ENCODE results near the gene RNLS. TPM values are rescaled to one million over a fixed set of nuclear protein-coding genes. Genes with fewer than 3 reads are reported as not detected.

RNLS gene
- polyA plus RNA-seq, 1 experiment = 6.1 TPM

GRCh38 chr10:88347597-88348304 is 235.4 kb downstream of the RNLS start:
- no peaks in the 10 kb centered on the region for H3K9me3 ChIP-seq (ENCODE audit: control insufficient read depth, insufficient read depth, low read length)
- ChIA-PET POLR2A (no interaction called here), CTCF (no interaction called here)
- H3K27ac ChIP-seq (ENCODE audit: low read depth, low read length) = no peak overlapping the region
- no peak for TF ChIP-seq CTCF (IDR thresholded peaks at IDR 0.05; ENCODE audit: low read depth, low read length)
- no peak overlapping the region for H3K4me3 ChIP-seq (ENCODE audit: low read depth, low read length)
- DNase-seq (ENCODE audit: low read depth, low spot score) = no peak
- H3K27me3 ChIP-seq (ENCODE audit: control insufficient read depth, insufficient read depth, low read length) = no peaks in the 10 kb centered on the region

- CTCF ChIA-PET = no interaction called here
- DNase-seq (ENCODE audit: low read depth, low spot score) = no peak
Observed at GRCh38 chr10:88347022-88347421, 236.1 kb downstream of the RNLS start.

GRCh38 chr10:88346144-88346977 is 236.8 kb downstream of the RNLS start:
- Histone ChIP-seq H3K27ac (ENCODE audit: low read depth, low read length) (no peak overlapping the region), H3K9me3 (ENCODE audit: control insufficient read depth, insufficient read depth, low read length) (no peaks in the 10 kb centered on the region), H3K27me3 (ENCODE audit: control insufficient read depth, insufficient read depth, low read length) (no peaks in the 10 kb centered on the region), H3K4me3 (ENCODE audit: low read depth, low read length) (no peak overlapping the region)
- no peak for DNase-seq (ENCODE audit: low read depth, low spot score)
- TF ChIP-seq CTCF (IDR thresholded peaks at IDR 0.05; ENCODE audit: low read depth, low read length) = no peak
- ChIA-PET CTCF (no interaction called here), POLR2A (no interaction called here)

More at GRCh38 chr10:88347022-88347421, 236.1 kb downstream of the RNLS start:
- Histone ChIP-seq H3K27me3 (ENCODE audit: control insufficient read depth, insufficient read depth, low read length) (no peaks in the 10 kb centered on the region), H3K9me3 (ENCODE audit: control insufficient read depth, insufficient read depth, low read length) (no peaks in the 10 kb centered on the region), H3K4me3 (ENCODE audit: low read depth, low read length) (no peak overlapping the region), H3K27ac (ENCODE audit: low read depth, low read length) (no peak overlapping the region)
- POLR2A ChIA-PET = no interaction called here
- no peak for TF ChIP-seq CTCF (IDR thresholded peaks at IDR 0.05; ENCODE audit: low read depth, low read length)

- DNase-seq (ENCODE audit: low read depth, low spot score) = no peak
- Histone ChIP-seq H3K27ac (ENCODE audit: low read depth, low read length) (no peak overlapping the region), H3K4me3 (ENCODE audit: low read depth, low read length) (no peak overlapping the region), H3K9me3 (ENCODE audit: control insufficient read depth, insufficient read depth, low read length) (no peaks in the 10 kb centered on the region), H3K27me3 (ENCODE audit: control insufficient read depth, insufficient read depth, low read length) (no peaks in the 10 kb centered on the region)
- CTCF ChIA-PET = interaction anchor here (0.6 kb wide), 1 partner anchor 43 kb away, joined by 3 read pairs; no protein-coding TSS in a partner anchor
- TF ChIP-seq CTCF (IDR thresholded peaks at IDR 0.05; ENCODE audit: low read depth, low read length) = no peak
- POLR2A ChIA-PET = no interaction called here
Observed at GRCh38 chr10:88343761-88344484, 239.2 kb downstream of the RNLS start.
